A549 (cell line): ENCODE data around the gene TEAD4.

ENCODE experiments used
- CTCF ChIP-seq: fragments of >200 bp; sonication (Bioruptor Twin); formaldehyde crosslinking; IDR thresholded peaks from 3 replicates; pipeline ENCODE4 v1.5.1; 2016
- POLR2A ChIP-seq: IDR thresholded peaks from 2 replicates; pipeline ENCODE4 v1.6.1; 2012; ENCODE audit warnings: mild to moderate bottlenecking, low read length

GRCh38 chr12:2973566-2973965, 14.4 kb downstream of the TEAD4 start:
- TF ChIP-seq CTCF: no peak
- TF ChIP-seq POLR2A: no peak
